HEK293T (cell line): ENCODE data around the gene GNG2.

Experiments
- FOXA1 ChIP-seq: fragments of 450-650 bp; IDR thresholded peaks from 2 replicates; pipeline ENCODE4 v1.6.1; 2016; ENCODE audit warnings: mild to moderate bottlenecking
- FOXM1 ChIP-seq: fragments of 450-650 bp; IDR thresholded peaks from 2 replicates; pipeline ENCODE4 v1.6.1; 2017; ENCODE audit warnings: mild to moderate bottlenecking, borderline replicate concordance
- HDGF ChIP-seq: fragments of 450-650 bp; IDR thresholded peaks from 2 replicates; pipeline ENCODE4 v1.6.1; 2017; ENCODE audit warnings: antibody characterized with exemption, borderline replicate concordance
- L3MBTL2 ChIP-seq: fragments of 450-650 bp; conservative IDR thresholded peaks from 2 replicates; pipeline ENCODE4 v1.6.1; 2016; ENCODE audit warnings: mild to moderate bottlenecking
- LEF1 ChIP-seq: fragments of 450-650 bp; IDR thresholded peaks from 2 replicates; pipeline ENCODE4 v1.6.1; 2017; ENCODE audit warnings: mild to moderate bottlenecking, borderline replicate concordance
- NFRKB ChIP-seq: fragments of 450-650 bp; IDR thresholded peaks from 2 replicates; pipeline ENCODE4 v1.6.1; 2016; ENCODE audit warnings: mild to moderate bottlenecking, moderate library complexity
- TARDBP ChIP-seq: fragments of 450-650 bp; IDR thresholded peaks from 2 replicates; pipeline ENCODE4 v1.6.1; 2016
- ZNF384 ChIP-seq: fragments of 450-650 bp; IDR thresholded peaks from 2 replicates; pipeline ENCODE4 v1.6.1; 2016

- TF ChIP-seq LEF1 (no peak), TARDBP (no peak), HDGF (no peak), FOXM1 (no peak), ZNF384 (no peak), NFRKB (no peak), L3MBTL2 (no peak), FOXA1 (no peak)
Observed at GRCh38 chr14:51921026-51921425, 60.6 kb downstream of the GNG2 start.
